Fibroblast of lung (primary cell): Measurements from ENCODE around the gene ZNF655. TPM values are rescaled to one million over a fixed set of nuclear protein-coding genes. Genes with fewer than 3 reads are reported as not detected.

Experiments
- DNase-seq, 2 donors: peaks; one replicate each; pipeline versions ENCODE4 v3.0.0 to v3.0.0-alpha.2; 2010; ENCODE audit warnings: low read depth in 2 of 2
- H2AFZ ChIP-seq: 2 replicates; pipeline ENCODE4 v1.5.1; 2012; ENCODE audit warnings: low read length, control low read depth, inconsistent platforms
- H3K27ac ChIP-seq: 2 replicates; pipeline ENCODE4 v1.5.1; 2011; ENCODE audit warnings: low read length, control low read depth; ENCODE audit not compliant: insufficient read depth
- H3K27me3 ChIP-seq: 2 replicates; pipeline ENCODE4 v1.5.1; 2011; ENCODE audit warnings: mild to moderate bottlenecking, low read length; ENCODE audit not compliant: control insufficient read depth, insufficient read depth
- H3K36me3 ChIP-seq: 2 replicates; pipeline ENCODE4 v1.5.1; 2011; ENCODE audit warnings: low read length; ENCODE audit not compliant: control insufficient read depth, insufficient read depth
- H3K4me1 ChIP-seq: 2 replicates; pipeline ENCODE4 v1.5.1; 2011; ENCODE audit warnings: low read length; ENCODE audit not compliant: control insufficient read depth, insufficient read depth; ENCODE audit errors: extremely low read depth
- H3K4me2 ChIP-seq: 2 replicates; pipeline ENCODE4 v1.5.1; 2011; ENCODE audit warnings: low read length, control low read depth; ENCODE audit not compliant: insufficient read depth; ENCODE audit errors: extremely low read depth
- H3K4me3 ChIP-seq, 4 experiments: fragments of 200-600 bp in 1 of 4; sonication (generic) in 1 of 4; replicated peaks in 1 of 4; 2 replicates each; pipeline ENCODE4 v1.5.1; 2011 to 2016; ENCODE audit warnings: low read length in 4 of 4, low read depth in 3 of 4, mild to moderate bottlenecking in 3 of 4, control low read depth in 2 of 4, inconsistent platforms in 1 of 4, mixed read lengths in 1 of 4; ENCODE audit not compliant: insufficient read depth in 1 of 4; ENCODE audit errors: control extremely low read depth in 1 of 4
- H3K79me2 ChIP-seq: 2 replicates; pipeline ENCODE4 v1.5.1; 2012; ENCODE audit warnings: mild to moderate bottlenecking, low read length, inconsistent platforms; ENCODE audit not compliant: control insufficient read depth, insufficient read depth
- H3K9ac ChIP-seq: 2 replicates; pipeline ENCODE4 v1.5.1; 2011; ENCODE audit warnings: mild to moderate bottlenecking, low read length, control low read depth; ENCODE audit not compliant: insufficient read depth
- H3K9me3 ChIP-seq: 2 replicates; pipeline ENCODE4 v1.5.1; 2012; ENCODE audit warnings: low read depth, low read length; ENCODE audit not compliant: control insufficient read depth, insufficient read depth
- H4K20me1 ChIP-seq: 2 replicates; pipeline ENCODE4 v1.5.1; 2011; ENCODE audit warnings: low read length; ENCODE audit not compliant: control insufficient read depth, insufficient read depth; ENCODE audit errors: extremely low read depth
- EZH2 ChIP-seq: IDR thresholded peaks from 2 replicates; pipeline ENCODE4 v1.5.1; 2012; ENCODE audit warnings: low read length, control low read depth, mild to moderate bottlenecking; ENCODE audit errors: missing control alignments
- polyA minus RNA-seq: library from RNA; depleted of rRNA, polyadenylated mRNA; stranded (reverse); fragments of >200 nt; gene quantifications from 2 replicates; pipeline ENCODE4 v1.2.3, GENCODE V29; 2011; ENCODE audit warnings: low replicate concordance
- polyA plus RNA-seq, 2 donors: library from polyadenylated mRNA; depleted of rRNA in 1 of 2; stranded (reverse) in 1 of 2; unstranded in 1 of 2; fragments of >200 nt; gene quantifications; 2 replicates each; pipeline ENCODE4 v1.2.1, GENCODE V29; 2011 to 2012; ENCODE audit warnings: missing spikeins in 1 of 2
- total RNA-seq: library from RNA; depleted of rRNA; stranded (reverse); fragments of >200 nt; gene quantifications from 2 replicates; pipeline ENCODE4 v1.2.1, GENCODE V29; 2014
- TF ChIP-seq, protein P1 (sequence below), 2 donors: IDR thresholded peaks in 1 of 2; conservative IDR thresholded peaks in 1 of 2; 1 replicate in 1 of 2; 2 replicates in 1 of 2; pipeline ENCODE4 v1.5.1; 2011 to 2012; ENCODE audit warnings: low read length in 2 of 2, control low read depth in 1 of 2, inconsistent platforms in 1 of 2, low read depth in 1 of 2, mild to moderate bottlenecking in 1 of 2

The ZNF655 gene, protein sequence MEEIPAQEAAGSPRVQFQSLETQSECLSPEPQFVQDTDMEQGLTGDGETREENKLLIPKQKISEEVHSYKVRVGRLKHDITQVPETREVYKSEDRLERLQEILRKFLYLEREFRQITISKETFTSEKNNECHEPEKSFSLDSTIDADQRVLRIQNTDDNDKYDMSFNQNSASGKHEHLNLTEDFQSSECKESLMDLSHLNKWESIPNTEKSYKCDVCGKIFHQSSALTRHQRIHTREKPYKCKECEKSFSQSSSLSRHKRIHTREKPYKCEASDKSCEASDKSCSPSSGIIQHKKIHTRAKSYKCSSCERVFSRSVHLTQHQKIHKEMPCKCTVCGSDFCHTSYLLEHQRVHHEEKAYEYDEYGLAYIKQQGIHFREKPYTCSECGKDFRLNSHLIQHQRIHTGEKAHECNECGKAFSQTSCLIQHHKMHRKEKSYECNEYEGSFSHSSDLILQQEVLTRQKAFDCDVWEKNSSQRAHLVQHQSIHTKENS
- total RNA-seq (70.1 and 92.6 TPM in 2 replicates), polyA plus RNA-seq (59.5 and 60.4 TPM in 2 replicates), polyA minus RNA-seq (27.1 and 45.8 TPM in 2 replicates)
- 37.0 and 40.1 TPM in 2 replicates for polyA plus RNA-seq (2012)

DNA sequence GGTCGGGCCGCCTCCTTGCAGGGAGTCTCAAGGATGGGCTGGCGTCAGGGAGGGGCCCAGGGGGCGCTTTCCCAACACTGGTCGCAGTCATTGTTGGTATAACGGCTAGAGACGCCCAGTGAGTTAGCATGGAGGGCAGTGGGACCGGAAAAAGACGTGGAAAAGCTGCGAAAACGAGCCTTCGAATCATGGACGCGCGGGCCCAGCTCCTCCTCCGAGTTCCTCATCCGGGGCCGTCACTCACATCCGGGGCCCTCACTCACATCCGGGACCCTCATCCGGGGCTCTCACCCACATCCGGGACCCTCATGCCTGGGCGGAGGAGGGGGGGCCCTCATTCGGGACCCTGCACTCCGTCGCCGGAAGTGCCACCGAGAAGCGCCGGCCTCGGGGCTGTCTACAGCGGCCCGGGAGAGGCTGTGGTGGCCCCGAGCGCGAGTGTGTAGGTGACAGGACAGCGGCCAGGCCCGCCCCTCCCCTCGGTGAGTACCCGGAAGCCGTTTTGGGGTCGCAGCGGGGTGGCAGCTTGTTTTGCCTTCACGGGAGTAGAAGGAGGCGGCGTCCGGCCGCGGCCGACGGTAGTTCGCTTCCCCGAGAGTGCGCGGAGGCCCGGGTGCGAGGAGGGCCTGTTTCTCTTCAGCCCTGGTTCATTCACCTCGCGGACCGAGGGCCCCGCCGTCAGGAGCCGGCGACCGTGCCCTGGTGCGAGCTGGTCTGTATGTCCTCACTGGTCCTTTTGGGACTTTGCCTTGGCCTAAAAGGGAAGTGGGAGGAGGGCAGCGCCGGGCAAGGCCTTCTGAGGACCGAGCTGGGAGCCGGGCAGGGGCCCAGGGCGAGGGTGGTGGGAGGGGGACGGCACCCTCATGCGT lies at the start of gene ZNF655:
Gene ZNF655 (plus strand): TSS at position 337 of the 869 bp plus-strand sequence. CDS start 1,918 bp downstream, outside the sequence.
- Histone ChIP-seq H3K36me3 (peaks cover 14% of the 10 kb centered on the region), H3K4me3 (peak within 1 kb of the TSS; percentile 77 to 94 (median 86)), H3K27me3 (no peaks in the 10 kb centered on the region), H4K20me1 (no peaks in the 10 kb centered on the region), H3K9ac (peak within 1 kb of the TSS; percentile 99), H2AFZ (peak within 1 kb of the TSS; percentile 85), H3K9me3 (no peaks in the 10 kb centered on the region), H3K79me2 (peaks cover 52% of the 10 kb centered on the region), H3K4me1 (peaks cover 22% of the 10 kb centered on the region), H3K4me2 (peak within 1 kb of the TSS; percentile 87), H3K27ac (peak within 1 kb of the TSS; percentile 93)
- peak; percentile 87 to 92 for DNase-seq
- TF ChIP-seq EZH2 = no peak
- TF ChIP-seq, protein P1, sequence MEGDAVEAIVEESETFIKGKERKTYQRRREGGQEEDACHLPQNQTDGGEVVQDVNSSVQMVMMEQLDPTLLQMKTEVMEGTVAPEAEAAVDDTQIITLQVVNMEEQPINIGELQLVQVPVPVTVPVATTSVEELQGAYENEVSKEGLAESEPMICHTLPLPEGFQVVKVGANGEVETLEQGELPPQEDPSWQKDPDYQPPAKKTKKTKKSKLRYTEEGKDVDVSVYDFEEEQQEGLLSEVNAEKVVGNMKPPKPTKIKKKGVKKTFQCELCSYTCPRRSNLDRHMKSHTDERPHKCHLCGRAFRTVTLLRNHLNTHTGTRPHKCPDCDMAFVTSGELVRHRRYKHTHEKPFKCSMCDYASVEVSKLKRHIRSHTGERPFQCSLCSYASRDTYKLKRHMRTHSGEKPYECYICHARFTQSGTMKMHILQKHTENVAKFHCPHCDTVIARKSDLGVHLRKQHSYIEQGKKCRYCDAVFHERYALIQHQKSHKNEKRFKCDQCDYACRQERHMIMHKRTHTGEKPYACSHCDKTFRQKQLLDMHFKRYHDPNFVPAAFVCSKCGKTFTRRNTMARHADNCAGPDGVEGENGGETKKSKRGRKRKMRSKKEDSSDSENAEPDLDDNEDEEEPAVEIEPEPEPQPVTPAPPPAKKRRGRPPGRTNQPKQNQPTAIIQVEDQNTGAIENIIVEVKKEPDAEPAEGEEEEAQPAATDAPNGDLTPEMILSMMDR (conservative IDR thresholded peaks at IDR 0.05 in 1 of 2, IDR thresholded peaks at IDR 0.05 in 1 of 2; ENCODE audit: low read depth in 1 of 2, low read length in 2 of 2) = no peak

DNA sequence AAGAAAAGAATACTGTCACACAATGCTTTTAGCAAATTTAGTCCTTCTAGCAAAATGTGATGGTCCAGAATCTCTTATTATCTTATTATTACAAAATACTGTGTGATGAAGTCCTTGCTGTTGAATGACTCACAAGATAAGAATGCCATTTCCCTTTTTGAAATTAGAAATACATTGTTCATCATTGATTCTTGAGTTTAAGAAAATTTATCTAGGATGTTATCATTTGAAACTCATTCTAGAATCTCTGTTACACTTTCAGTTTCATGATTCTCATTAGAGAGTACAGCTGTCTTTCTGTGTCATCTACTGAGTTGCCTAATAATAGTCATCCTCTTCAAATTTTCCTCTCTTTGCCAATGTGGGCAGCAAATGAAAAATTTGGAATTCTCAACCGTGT lies 44.4 kb upstream of the ZNF655 start:
- H3K9ac ChIP-seq = no peak overlapping the region
- TF ChIP-seq, protein P1 (conservative IDR thresholded peaks at IDR 0.05 in 1 of 2, IDR thresholded peaks at IDR 0.05 in 1 of 2; ENCODE audit: low read depth in 1 of 2, low read length in 2 of 2) = no peak
- no peak for TF ChIP-seq EZH2
- H3K9me3 ChIP-seq = no peaks in the 10 kb centered on the region
- peak; percentile 28 to 32 for DNase-seq
- peaks cover 6% of the 10 kb centered on the region for H3K79me2 ChIP-seq
- H3K36me3 ChIP-seq = peaks cover 10% of the 10 kb centered on the region
- H4K20me1 ChIP-seq = no peaks in the 10 kb centered on the region
- no peak overlapping the region for H3K4me3 ChIP-seq
- H2AFZ ChIP-seq = no peak overlapping the region
- no peak overlapping the region for H3K27ac ChIP-seq
- H3K27me3 ChIP-seq = no peaks in the 10 kb centered on the region
- peaks cover 3% of the 10 kb centered on the region for H3K4me1 ChIP-seq
- H3K4me2 ChIP-seq = no peak overlapping the region

DNA sequence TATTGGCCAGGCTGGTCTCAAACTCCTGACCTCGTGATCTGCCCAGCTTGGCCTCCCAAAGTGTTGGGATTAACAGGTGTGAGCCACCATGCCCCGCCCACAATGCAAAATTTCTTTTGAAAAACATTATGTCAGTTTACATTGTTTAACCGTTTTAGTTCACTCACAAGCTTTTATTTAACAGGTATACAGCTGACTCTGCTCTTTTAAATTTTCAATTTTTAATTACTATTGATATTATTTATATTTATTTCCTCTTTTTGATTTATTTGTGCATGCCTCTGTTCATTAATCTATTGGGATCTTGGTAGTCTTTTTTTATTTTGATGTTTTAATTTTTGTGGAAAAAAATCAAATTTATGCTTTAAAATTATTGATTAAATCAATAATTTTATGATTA lies 37.0 kb upstream of the ZNF655 start:
- Histone ChIP-seq H3K79me2 (no peaks in the 10 kb centered on the region), H3K4me3 (no peak overlapping the region), H3K36me3 (peaks cover 15% of the 10 kb centered on the region), H3K27ac (no peak overlapping the region), H2AFZ (no peak overlapping the region), H4K20me1 (peaks cover 1% of the 10 kb centered on the region), H3K4me2 (no peak overlapping the region), H3K27me3 (no peaks in the 10 kb centered on the region), H3K9ac (no peak overlapping the region), H3K9me3 (no peaks in the 10 kb centered on the region), H3K4me1 (no peaks in the 10 kb centered on the region)
- no peak for DNase-seq
- TF ChIP-seq, protein P1 (conservative IDR thresholded peaks at IDR 0.05 in 1 of 2, IDR thresholded peaks at IDR 0.05 in 1 of 2; ENCODE audit: low read depth in 1 of 2, low read length in 2 of 2) = no peak
- no peak for TF ChIP-seq EZH2
